HPDE6-E6E7 (cell line): ENCODE results near the gene ITPR3.

Source experiments
- DNase-seq: peaks from one replicate; pipeline ENCODE4 v3.0.0; 2011; ENCODE audit warnings: missing footprints; ENCODE audit errors: extremely low spot score

ITPR3 gene

DNA sequence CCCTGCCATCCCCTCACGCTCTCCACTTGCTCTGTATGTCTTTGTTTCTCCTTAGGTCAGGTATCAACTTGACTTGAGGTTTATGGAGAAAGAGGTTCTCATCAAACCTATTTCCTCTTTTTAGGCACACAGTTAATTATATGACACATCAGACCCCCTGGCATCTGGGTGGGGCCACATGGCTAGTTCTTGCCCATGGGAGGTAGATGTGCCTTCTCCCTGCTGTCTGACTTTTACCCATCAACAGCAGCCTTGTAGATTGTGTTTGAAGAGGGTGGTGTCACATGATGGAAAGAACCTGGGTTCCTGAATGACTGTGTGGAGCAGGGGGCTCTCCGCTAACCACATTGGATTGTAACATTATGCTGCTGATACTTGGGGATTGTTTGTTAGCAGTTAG is 97.6 kb downstream of the ITPR3 start:
- no peak for DNase-seq

DNA sequence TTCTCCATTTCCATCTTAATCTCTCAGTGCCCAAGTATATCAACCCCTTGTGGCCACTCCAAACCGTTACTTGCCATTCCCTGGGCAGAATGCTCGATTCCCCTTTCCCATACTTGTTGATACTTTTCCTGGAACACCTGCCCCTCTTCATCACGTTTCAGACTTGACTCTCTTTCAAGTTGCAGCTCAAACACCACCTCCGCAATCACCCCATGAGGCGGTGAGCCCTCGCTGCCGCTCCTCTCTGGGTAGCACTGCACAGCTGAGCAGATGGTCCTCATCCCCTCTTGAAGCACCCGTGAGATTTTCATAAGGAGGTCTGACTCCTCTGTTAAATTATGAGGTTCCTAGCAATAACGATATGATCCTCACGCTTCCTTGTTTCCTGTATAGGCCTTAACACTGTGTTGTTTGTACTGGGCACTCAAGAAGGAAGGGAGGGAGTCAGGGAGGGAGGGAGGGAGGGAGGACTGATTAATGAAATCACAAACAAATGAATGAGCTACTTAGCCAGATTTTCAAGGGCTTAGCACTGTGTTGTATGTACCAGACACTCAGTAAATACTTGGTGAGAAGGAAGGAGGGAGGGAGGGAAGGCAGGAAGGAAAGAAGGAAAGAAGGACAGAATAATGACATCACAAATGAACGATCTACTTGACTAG is 98.3 kb downstream of the ITPR3 start:
- no peak for DNase-seq

DNA sequence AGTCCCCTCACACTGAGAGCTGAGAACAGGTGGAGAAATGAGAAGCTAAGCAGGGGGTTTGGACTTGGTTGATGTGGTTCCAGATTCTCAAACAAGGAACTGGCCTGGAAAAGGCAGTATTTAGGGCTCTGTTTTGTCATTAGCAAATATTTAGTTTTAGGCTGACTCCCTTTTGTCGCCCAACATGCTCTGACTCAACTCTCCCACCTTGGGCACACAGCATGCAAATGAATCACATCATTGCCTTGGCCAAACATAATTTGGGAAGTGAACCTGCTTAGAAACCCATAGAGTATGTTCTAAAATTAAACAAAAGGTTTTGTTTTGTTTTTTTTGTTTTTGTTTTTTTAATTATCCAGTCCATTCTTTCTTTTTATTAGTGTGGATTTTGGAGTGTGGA is 99.9 kb downstream of the ITPR3 start:
- no peak for DNase-seq

DNA sequence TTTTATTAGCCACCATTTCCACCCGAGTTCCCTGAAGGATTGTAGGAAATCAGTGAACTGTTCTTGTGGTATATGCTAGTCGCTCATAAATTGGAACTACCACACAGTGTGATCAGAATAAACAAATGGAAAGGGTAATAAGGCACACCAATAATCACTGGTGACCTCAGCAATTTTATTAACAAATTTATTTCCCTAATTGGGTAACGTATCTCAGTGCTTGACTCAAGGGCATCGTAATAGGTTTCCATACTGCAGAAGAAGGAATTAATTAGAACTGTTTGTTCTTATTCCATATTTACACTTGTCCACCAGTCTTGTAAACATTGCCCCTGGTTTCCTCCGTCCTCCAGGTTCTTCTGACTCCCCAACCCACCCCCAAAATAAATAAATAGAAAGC is 100.4 kb downstream of the ITPR3 start:
- DNase-seq = no peak

DNA sequence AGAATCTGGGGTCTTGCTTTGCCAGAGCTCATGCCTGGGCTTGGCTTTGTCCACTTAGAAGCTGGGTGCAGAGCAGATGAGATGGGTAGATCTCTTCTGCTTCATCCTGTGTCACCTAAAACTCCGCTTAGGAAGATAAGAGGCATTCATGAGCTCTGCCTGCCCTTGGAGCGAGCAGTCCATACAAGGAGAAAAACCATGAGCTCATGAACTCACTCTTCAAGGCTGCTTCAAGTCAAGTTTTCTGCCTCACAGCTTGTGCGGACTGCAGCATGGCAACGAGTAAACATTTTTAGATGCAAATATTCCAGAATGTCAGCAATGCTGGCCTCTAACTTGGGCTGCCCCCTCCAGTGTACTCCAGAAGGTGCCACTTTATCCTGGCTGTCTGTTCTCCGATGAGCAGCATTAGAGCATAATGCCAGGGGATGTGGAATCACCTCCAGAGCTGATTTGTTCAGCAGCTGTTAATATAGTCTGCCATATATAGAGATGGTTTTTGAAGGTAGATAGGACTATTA is 101.0 kb downstream of the ITPR3 start:
- DNase-seq = no peak

DNA sequence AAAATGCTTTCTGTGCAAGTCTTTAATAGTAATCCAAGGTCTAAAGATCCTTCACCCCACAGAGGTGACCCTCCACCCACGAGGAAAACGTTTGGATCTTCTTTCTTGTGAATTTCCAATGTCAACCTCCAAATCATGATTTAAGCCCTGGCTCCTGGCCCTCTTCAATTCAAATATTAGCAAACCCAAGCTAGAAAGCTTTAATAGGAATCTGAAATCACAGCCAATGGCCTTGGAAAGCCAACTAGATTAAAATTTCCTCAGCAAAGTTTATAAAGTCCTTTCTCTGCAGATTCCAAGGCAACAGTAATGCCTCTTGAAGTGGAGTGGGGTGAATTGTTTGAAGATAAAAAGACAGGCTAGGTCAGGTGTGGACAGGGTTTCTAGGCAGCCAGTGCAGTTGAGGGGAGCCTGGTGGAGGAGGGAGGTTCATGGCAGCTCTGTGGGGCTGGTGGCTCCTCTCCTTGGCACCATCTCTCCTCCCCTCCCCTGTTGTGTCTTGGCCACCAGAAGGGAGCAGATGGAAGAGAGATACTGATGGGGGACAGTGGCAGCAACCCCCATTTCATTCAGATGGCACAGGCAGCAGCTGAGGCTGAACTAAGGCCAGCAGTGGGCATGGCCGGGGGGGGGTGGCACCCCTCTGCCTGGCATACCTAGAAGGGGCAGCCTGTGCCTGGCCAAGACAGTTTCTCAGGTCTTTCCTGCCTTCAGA is 102.4 kb downstream of the ITPR3 start:
- no peak for DNase-seq

DNA sequence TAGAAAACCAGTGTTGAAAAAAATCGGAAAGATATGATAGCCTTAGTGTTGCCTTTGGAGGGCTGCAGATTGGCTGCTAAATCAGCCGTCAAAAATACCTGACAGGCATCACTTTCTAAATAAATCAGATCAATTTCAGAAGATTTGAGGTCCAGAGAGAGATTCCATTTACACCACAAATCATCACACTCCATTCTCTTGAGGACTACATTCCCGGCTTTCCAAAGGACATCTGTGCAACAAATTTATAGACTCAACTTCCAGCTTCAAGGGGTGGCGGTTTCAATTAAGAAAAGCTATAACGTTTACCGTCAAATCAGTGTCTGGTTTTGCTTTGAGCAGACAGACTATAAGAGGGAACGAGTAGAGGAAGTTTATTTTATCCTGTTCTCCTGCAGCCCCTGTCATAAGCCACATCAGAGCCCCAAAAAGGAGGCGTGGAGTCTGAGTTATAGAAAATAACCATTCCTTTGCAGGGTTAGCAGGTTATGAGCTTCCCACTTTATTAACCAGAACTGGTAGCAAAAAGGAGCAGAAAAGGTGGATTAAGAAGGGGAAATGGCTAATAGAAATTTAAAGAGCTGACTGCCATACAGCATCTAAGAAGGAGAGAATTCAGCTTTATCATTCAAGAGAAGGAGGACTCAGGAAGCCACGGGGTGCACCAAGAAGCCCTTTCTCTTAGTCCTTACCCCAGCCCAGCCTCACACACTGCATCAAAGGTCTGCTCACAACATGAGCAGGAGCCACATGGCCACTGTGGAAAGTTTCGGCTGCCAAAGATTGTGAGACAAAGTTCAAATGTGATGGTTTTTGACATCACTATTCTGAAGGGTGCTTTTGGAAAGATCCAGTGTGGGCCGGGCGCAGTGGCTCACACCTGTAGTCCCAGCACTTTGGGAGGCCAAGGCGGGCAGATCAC is 103.2 kb downstream of the ITPR3 start:
- DNase-seq = no peak

DNA sequence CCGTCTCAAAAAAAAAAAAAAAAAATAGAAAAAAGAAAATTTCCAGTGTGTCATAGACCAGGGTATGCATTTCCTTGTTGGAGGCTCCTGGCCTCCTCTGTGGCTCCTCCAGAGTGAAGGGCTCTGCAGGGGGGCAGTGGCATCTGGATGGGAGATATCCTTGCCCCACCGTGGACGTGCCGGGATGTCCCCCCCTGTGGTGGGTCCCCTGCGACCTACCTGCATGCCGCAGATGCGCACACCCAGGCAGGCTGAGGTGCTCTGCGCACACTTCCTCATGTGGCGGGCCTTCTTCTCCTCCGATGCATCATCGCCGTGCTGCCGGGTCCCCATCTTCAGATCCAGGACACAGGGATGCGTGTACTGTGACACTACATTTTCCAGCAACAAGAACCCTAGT is 104.1 kb downstream of the ITPR3 start:
- no peak for DNase-seq

DNA sequence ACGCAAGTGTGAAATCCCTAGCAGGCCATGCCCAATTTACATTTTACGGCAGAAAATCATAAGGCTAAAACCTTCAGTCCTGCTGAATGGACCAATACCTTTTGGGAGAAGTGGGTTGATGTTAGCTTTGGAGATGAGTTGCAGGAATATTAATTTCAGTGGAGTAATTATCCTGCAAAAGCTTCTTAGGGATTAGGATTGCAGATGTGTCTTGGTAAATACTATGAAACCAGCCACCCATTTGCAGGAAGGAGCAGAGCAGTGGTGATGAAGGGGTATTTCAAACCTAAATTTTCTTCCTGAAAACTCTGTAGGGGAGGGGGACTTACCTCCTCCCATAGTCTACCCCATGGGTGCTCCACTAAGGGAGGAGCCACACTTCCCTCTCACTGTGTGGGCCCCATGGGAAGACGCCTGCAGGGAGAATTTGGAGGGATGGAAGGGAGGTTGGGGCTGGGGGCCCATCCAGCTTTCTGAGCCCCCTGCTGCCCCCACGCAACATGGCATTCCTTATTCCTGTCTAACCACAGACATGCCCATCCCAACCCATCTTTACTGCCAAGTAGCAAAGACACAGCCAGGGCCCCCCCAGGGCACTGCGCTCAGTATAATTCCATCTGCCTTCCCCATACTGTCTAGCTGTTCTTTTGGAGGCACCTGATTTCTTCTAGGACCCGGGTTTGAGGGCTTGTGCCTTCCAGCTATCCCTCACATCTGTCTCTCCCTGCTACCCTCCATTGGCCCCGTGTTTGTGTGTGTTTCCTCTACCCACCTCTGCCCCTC is 105.0 kb downstream of the ITPR3 start:
- DNase-seq = no peak

DNA sequence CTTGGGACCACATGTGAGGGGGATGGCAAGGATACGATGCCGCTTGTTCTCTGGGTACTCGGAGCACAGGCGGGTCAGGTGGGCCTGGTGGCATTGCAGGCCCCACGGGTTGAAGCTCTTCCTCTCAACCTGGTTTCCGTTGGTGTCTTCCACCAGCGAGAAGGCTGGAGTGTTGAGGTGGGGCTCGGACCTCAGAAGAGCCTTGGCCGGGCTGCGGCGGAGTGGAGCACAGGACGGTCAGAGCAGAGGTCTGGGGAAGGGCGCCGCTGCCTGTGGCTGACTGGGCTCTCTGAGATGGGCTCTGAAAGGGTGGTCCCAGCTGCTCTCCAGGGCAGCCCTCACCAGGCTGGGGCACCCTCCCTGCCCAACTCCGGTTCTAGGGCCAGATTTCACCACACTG is 105.6 kb downstream of the ITPR3 start:
- no peak for DNase-seq

DNA sequence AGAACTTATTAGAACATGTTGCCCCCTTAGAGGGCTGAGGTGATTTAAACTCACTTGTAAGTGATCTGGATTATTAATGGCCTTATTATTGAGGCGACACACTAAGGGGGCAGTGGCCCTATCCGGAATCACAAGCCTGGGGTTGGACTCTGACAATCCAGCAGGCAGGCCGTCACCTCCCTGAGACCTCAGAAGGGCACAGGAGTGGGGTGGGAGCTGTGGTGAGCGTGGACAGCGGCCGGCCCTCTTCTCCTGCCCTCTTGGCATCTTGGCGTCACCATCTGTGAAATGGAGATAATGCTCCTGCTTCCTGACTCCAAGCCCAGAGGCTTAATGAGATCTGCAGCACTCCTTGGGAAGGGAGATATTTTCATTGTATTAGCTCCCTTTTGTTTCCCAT is 106.0 kb downstream of the ITPR3 start:
- no peak for DNase-seq

DNA sequence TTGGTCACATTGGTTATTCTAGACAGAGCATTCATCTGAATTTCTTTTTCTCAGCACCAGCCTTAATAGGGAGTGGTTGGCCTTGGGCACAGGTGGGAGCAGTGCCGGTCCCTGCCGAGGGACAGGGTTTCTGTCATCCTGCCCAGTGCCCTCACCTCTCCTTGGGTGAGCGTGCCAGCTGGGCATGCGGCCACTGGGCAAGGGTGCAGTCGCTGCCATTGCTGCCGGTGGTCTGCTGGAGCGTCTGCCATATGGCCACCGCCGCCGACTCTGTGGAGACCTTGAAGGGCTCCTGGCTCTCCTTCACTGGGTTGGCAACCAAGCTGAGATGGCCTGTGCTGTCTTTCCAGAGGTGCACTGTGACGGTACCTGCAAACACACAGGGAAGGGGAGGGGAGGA is 106.8 kb downstream of the ITPR3 start:
- DNase-seq = no peak

DNA sequence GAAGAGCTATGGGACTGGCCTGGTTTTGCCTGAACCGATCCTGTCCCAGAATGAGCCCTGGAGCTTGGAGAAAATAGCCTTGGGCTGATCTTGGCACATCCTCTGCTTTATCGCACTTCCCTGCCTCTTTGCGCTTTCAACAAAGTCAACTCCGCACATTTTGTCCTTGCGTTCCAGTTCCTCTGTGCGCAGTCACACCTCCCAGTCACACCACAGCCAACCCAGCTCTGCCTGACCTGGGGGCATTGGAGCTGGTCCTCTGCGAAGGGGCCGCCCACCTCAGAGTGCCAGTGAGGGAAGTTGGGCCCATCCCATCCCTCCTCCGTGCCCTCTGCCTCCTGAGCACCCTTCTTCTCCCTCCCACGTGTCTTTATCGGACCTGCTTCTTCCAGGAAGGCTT is 107.3 kb downstream of the ITPR3 start:
- no peak for DNase-seq

DNA sequence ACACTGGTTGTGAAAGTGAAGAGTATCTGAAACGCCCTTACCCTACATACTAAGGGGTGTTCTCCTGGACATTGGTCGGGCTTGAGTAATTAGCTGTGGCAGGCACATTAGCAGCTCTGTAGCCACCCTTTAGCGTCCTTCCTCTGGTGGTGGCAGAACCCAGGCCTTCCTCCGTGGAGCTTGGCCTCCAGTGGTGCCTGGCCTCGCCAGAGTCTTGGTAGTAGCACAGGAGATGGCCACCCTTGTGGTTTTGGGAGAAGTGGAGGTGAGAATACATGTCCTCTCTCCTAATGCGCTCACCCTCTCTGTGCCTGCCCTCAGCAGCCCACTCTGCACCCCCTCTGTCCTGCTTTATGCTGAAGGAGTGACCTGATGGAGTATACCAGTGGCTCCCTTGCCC is 107.9 kb downstream of the ITPR3 start:
- no peak for DNase-seq

DNA sequence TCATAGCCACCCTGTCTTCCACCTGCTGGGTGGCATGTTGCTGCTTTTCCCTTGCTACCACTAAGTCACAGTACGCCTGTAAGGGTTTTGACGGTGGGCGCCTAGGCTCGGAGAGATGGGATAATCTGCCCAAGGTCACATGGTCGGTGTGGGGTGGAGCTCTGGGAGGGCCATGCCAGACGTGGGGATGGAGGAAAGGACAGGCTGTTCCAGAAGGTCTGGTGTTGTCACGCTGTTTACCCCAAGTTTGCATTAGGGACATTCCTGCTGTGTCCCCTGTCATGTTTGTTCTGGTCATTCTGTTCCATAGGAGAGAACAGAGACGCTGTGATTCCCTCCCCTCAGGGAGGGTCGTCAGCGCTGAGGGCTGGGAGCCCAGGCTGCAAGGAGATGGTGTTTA is 109.5 kb downstream of the ITPR3 start:
- DNase-seq = no peak

DNA sequence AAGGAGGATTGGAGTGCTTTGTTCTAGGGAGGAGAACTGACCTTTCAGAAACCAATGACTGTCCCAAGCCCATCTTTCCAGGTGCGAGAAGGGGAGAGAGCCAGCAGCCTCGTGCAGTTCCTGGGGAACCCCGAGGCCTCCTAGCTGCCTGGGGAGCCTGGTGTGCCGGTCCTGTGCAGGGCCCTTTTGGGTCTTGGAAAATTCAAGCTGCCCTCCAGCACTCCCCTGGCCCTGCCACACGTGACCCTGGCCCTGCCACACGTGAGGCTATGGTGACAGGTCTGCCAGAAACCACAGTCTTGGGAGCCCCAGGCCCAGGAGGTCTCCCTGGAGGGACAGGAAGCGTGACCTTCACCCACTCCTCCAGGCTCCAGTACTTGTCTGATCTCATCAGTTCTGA is 109.9 kb downstream of the ITPR3 start:
- no peak for DNase-seq

DNA sequence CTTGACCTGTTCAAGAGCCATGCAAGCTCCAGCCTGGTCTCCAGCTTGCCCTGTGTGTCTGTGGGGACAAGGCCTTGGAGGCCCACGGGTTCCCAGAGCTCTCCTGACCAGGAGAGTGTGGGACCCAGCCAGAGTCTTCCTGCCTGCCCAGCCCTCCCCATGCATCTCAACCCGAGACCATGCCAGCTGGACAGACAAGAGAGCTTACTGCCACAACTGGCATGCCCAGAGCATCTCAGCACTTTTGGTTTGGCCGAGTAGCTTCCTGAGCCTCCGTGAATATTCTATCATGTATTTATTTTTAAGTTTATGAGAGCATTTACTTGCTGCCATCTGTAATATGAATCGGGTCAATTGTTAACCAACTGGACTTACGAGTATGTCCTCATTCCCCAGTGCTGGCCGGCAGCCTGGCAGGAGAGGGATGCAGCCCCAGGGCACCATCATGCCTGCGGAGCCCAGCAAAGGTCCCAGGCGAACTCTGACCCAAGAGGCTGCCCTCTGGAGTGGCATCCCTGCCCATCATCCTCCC is 110.7 kb downstream of the ITPR3 start:
- no peak for DNase-seq

DNA sequence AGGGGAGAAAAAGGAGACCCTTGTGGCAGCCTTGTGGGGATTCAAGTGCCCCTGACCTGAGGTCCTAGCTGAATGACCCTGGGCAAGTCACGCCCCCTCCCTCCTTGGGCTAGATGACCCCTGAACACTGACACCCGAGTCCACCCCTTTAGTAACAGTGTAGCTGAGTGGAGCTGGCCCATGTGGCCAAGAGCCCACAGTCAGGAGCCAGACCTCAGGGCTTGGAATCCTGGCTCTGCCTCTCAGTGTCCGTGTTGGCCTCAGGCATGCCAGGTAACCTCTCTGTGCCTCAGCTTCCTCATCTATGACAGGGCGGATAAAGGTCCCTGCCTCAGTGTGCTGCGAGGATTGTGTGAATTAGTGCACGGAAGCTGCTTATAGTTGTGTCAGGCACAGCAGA is 111.3 kb downstream of the ITPR3 start:
- DNase-seq = no peak

DNA sequence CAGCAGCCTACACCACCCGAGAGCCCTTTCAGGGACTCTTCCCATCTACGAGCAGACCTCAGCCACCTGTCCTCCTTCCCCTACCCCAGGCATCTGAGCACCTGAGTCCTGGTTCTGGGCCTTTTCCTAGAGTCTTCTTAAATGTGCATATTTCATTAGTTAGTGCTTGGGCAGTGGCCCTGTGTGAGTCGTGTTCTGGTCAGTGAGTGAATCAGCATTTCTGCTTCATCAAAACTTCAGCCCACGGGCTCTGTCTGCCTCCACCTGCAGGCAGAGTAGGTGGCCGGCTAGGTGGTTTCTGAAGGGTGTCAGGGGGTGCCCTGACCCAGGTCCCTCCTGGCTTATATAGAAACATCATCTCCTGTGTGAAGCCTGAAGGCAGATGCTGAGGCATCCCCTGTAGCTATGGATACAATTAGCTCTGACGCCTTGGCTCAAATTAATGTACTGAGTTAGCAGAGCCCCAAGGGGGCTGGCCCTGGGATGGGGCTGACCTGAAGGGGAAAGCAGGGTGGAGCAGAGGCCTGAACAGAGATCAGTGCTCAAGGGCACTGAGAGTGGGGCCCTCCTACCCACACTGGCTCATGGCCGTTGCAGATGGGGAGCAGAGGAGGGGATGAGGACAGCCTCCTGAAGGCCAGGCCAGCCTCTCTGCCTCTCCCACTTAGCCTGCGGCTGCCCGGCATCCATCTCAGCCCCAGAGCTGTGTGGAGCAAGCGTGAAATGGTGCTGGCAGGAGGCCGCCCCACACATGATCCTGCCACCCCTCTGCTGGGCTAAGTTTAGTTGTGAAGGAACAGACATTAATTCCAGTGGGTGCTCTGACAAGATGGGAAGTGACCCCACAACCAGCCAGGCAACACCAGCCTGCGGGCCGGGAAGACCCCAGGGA is 111.9 kb downstream of the ITPR3 start:
- no peak for DNase-seq

DNA sequence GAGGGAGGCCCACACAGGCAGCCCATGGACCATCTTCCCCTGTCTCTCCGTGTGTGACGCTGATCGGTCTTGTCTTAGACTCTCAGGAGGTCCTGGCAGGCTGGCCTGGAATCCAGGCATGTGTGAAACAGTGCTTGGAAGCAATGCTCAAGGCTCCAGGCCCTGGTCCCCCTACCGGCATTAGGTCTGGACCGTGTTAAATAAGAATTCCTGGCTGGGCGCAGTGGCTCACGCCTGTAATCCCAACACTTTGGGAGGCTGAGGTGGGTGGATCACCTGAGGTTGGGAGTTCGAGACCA is 112.5 kb downstream of the ITPR3 start:
- DNase-seq = no peak

DNA sequence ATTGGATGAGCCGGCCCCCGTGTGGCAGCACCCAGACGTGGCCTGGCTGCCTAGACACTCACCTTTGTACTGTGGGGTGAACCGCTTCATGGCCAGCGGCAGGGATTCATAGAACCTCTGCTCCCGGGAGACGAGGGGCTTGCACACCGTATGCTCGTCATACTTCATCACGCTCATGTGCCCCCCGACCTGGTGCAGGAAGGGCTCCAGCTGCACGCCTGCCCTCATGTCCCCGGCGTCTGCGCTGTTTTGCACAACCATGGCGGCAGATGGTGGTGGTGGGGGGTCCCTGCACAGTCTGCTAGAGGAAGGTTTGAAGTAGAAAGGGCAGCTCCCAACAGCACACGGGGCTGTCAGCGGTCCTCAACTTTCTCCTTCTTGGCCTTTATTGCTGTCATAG is 114.1 kb downstream of the ITPR3 start:
- DNase-seq = no peak
